ENCODE measurements around the gene DCDC1.

GRCh38 chr11:31005202-31005601 is 364.3 kb downstream of the DCDC1 start:
- no peak for TF ChIP-seq CTCF (IDR thresholded peaks at IDR 0.05)
- no peak for TF ChIP-seq FOSL2 (IDR thresholded peaks at IDR 0.05)
- no peak for TF ChIP-seq FOSL2 (CRISPR knock-in tag; IDR thresholded peaks at IDR 0.05)
- TF ChIP-seq BHLHE40 (IDR thresholded peaks at IDR 0.05; ENCODE audit: low read depth, low read length), result no peak
- TF ChIP-seq REST (IDR thresholded peaks at IDR 0.05), result no peak
- no peak for TF ChIP-seq POLR2A (IDR thresholded peaks at IDR 0.05; ENCODE audit: low read length)
- no peak for TF ChIP-seq PBX3 (IDR thresholded peaks at IDR 0.05)
- no peak for TF ChIP-seq MAFK (IDR thresholded peaks at IDR 0.05; ENCODE audit: partially characterized antibody)
- TF ChIP-seq NPAS2 (CRISPR knock-in tag; IDR thresholded peaks at IDR 0.05; ENCODE audit: borderline replicate concordance), result no peak
- TF ChIP-seq ESRRA (IDR thresholded peaks at IDR 0.05; ENCODE audit: borderline replicate concordance, low read length), result no peak

All from A549 (cell line).